ENCODE data around the gene TMEM185A. TPM values are rescaled to one million over a fixed set of nuclear protein-coding genes. Genes with fewer than 3 reads are reported as not detected.

The TMEM185A gene
- total and polyA plus RNA-seq, 2 of the 4 experiments (the other 2 are of a cell fraction), result 9.7 to 12.2 TPM

GRCh38 chrX:149633511-149633910, 1.9 kb upstream of the TMEM185A start:
- H3K18ac ChIP-seq (ENCODE audit: low read depth, low read length), result no peak overlapping the region
- no peak overlapping the region for H3K23ac ChIP-seq (ENCODE audit: low read depth, low read length)
- no peaks in the 10 kb centered on the region for H3K36me3 ChIP-seq (ENCODE audit: control insufficient read depth, insufficient read depth, low read length)
- no peak overlapping the region for H4K5ac ChIP-seq (ENCODE audit: low read depth, low read length)
- H2BK20ac ChIP-seq (ENCODE audit: low read depth, low read length), result no peak overlapping the region
- no peak overlapping the region for H2BK120ac ChIP-seq (ENCODE audit: low read depth, low read length)
- in situ Hi-C loops (cut with MboI; ENCODE audit: low sequenced_read_pairs) (no loop called here), intact Hi-C loops (cut with micrococcal nuclease) (no loop called here), dilution Hi-C loops (cut with HindIII; ENCODE audit: low sequenced_read_pairs, unreplicated experiment) (no loop called here)
- peaks cover 8% of the 10 kb centered on the region for H3K27me3 ChIP-seq (ENCODE audit: control insufficient read depth, insufficient read depth, low read length)
- POLR2A ChIA-PET (ENCODE audit: unreplicated experiment), result no interaction called here
- H3K9me1 ChIP-seq (ENCODE audit: insufficient read depth, low read length), result no peaks in the 10 kb centered on the region
- no peak overlapping the region for H3K56ac ChIP-seq (ENCODE audit: extremely low read depth, insufficient read depth, low read length)
- H3K9me3 ChIP-seq (ENCODE audit: control insufficient read depth, insufficient read depth, low read length), result no peaks in the 10 kb centered on the region
- H4K20me1 ChIP-seq (ENCODE audit: insufficient read depth, low read length), result 0 out of 2 replicates have a peak, but pooled peaks cover 13% of the 10 kb centered on the region
- H3K4me1 ChIP-seq (ENCODE audit: control insufficient read depth, insufficient read depth, low read length), result no peaks in the 10 kb centered on the region
- H3K27ac ChIP-seq (ENCODE audit: insufficient read depth, low read length), result no peak overlapping the region
- no peak overlapping the region for H3K14ac ChIP-seq (replicated peaks; ENCODE audit: low read depth, low read length)
- no peak overlapping the region for H4K91ac ChIP-seq (ENCODE audit: insufficient read depth, low read depth, low read length)
- peaks cover 4 to 7% of the 10 kb centered on the region in 2 experiments; a peak in 3 of 4 replicates for H3K79me1 ChIP-seq (ENCODE audit: low read depth in 1 of 2, low read length in 2 of 2)
- TF ChIP-seq POLR2A (IDR thresholded peaks at IDR 0.05; ENCODE audit: low read depth, low read length) (no peak), RCOR1 (IDR thresholded peaks at IDR 0.05; ENCODE audit: insufficient replicate concordance, low read length) (no peak), NFE2L2 (IDR thresholded peaks at IDR 0.05; ENCODE audit: low read depth, low read length) (no peak), CEBPB (IDR thresholded peaks at IDR 0.05; ENCODE audit: low read depth, low read length) (no peak)
- ATAC-seq (ENCODE audit: low read depth) (no peak), DNase-seq (no peak)
- H4K8ac ChIP-seq (ENCODE audit: low read depth in 2 of 2, low read length in 2 of 2), result no peak overlapping the region
- H2AK5ac ChIP-seq (ENCODE audit: low read depth, low read length), result no peak overlapping the region
- H2AK9ac ChIP-seq (replicated peaks; ENCODE audit: low read depth, low read length, poor library complexity), result no peak overlapping the region
- BruUV-seq (replicated peaks), result no TSS peak
- H2AFZ ChIP-seq (replicated peaks; ENCODE audit: low read length, poor library complexity), result no peak overlapping the region
- no peak overlapping the region for H2BK15ac ChIP-seq (ENCODE audit: low read depth, low read length)
- H3K4me2 ChIP-seq (ENCODE audit: low read depth, low read length), result no peak overlapping the region
- no peak overlapping the region for H3K9ac ChIP-seq (ENCODE audit: low read depth, low read length)
- no peak overlapping the region for H3K4me3 ChIP-seq (ENCODE audit: insufficient read depth, low read depth, low read length)
- CTCF ChIA-PET, result no interaction called here
- no peak overlapping the region for H2BK5ac ChIP-seq (ENCODE audit: low read depth, low read length, poor library complexity, severe bottlenecking)
- H3K4ac ChIP-seq (ENCODE audit: low read depth, low read length), result no peak overlapping the region

Measured in IMR-90 (cell line).